GM18873 (cell line): Measurements from ENCODE around the gene TDP2.

ENCODE experiments used
- ATAC-seq: cut with Tn5 transposase; IDR thresholded peaks from one replicate; pipeline ENCODE4 v1.9.1; 2021; ENCODE audit warnings: mild to moderate bottlenecking, moderate library complexity, moderate number of reproducible peaks; ENCODE audit not compliant: unreplicated experiment, low FRiP score

The TDP2 gene

DNA sequence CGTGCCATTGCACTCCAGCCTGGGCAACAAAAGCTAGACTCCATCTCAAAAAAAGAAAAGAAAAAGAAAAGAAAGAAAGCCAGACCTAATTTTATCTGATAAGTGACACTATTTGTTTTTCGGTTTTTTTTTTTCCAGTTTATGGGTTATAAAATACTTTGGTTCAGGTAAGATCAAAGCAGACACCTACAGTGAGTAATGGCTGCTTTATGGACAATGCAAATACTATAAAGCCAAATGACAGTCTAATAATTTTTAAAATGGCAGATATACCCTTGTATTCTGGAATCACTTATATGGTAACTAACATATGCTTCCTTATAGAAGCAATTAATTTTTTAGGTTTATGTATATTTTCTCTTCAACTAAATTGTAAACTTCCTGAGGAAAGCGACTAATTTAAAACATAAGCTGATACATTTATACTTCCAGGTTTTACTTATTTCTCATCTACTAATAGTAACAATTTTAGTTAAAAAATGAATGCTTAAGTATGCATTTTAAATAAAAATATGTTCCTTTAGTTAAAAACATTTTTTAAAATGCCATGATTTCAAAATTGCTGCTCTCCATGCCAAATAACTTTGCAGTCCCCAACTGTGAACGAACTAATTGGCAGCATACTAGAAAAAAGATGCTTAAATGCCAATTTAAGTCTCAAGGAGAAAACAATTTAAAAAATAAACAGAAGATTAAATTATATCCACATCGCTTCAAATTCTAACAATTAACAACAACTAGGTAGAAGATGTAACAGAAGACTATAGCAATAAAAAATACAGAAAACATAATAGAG lies 59.2 kb downstream of the TDP2 start:
- no peak for ATAC-seq

DNA sequence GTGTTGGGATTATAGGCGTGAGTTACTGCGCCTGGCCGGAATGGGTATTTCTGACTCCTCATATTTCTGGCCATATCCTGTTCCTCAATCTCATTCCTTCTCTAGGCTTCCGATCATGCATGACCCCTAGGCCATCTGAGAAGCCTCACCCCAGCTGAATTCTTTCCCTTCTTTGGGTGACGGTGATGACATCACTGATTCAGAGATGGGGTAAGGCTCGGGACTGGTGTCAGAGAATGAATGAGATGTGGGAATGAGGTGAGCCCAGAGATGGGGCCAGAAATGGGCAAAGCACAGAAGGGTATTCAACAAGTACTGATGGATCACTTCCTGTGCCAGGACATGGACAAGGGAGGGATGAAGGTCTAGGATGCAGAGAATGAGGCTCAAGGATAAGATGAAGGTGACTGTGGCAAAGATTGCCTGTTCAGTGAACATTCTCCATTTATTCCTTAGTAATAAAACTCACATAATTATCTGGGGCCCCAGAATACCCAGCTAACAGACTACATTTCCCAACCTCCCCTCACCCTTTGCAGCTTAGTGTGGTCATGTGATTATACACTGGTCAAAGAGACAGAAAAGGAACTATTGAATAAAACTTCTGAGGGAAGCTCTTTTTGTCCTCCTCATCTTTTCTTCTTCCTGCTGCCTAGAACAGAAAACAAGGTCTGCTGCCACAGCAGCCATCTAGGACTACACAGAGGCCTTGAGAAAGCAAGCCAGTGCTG lies 60.3 kb downstream of the TDP2 start:
- ATAC-seq: no peak

DNA sequence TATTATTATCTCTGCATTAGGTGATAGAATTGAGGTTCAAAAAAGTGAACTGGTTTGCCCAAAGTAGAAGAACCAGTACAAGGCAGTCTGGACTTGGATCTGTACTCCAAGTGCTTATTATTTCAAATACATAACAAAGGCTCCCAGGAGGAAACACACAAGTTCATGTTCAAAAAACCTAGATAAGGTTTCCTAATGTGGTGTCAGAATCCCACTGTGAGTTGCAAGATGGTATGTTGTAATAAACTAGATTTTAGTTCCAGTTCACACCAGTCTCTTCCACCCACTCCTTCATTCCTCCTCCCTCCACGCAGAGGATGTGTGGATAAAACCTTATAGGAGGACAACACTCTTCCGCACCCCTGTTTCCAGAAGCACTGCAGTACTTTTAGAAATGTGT lies 63.5 kb downstream of the TDP2 start:
- no peak for ATAC-seq

DNA sequence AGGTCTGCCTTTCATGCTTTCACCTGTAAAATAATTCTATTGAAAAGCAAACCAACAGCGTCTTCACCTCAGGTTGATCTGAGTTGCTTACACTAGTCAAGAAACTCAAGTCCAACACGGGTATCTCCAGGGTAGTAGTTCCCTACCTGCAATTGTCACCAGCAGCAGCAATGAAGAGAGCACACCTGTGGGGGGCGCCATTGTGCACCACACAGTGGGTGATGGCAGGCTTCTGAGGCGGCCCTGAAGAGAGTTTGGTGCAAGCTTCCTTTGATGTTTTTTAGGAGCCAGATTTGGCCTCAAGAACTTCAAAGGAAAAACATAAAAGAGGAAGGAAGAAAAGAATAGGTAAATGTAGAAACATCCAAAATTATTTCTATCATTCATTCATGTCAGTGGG lies 65.8 kb downstream of the TDP2 start:
- no peak for ATAC-seq
